HepG2 (cell line): ENCODE data around the gene TMEM132D. TPM values are rescaled to one million over a fixed set of nuclear protein-coding genes. Genes with fewer than 3 reads are reported as not detected.

Experiments used
- ATAC-seq: fragments of 200-7000 bp; cut with Tn5 transposase; 3 replicates; pipeline ENCODE4 v1.9.1; 2020; ENCODE audit warnings: mild to moderate bottlenecking, moderate library complexity
- BruUV-seq: library from RNA; stranded (reverse); fragments of 400-500 nt; replicated peaks from 2 replicates; lab custom pipeline; 2021; lab: Mats Ljungman, UMichigan
- CTCF ChIA-PET: fragments of 300-600 bp; formaldehyde crosslinking; extraction: SDS; loops from one replicate; lab custom pipeline; 2021; ENCODE audit warnings: low total read pairs, inconsistent platforms, low intra/inter-chr PET ratio; lab: Yijun Ruan, JAX
- POLR2A ChIA-PET: fragments of 350-600 bp; sonication (Branson Sonifier 250); formaldehyde crosslinking; loops from one replicate; lab custom pipeline; 2020; ENCODE audit warnings: antibody characterized with exemption, inconsistent platforms; lab: Yijun Ruan, JAX
- DNase-seq: peaks from one replicate; pipeline ENCODE4 v3.0.0-alpha.2; 2015; ENCODE audit warnings: low spot score
- FAIRE-seq: peaks from 3 replicates; lab custom pipeline; 2011; peaks lifted over from hg19 to GRCh38; lab: Jason Lieb, UNC
- H2AFZ ChIP-seq: one replicate; pipeline ENCODE4 v1.6.1; 2011; ENCODE audit warnings: low read length, inconsistent platforms
- H3K27ac ChIP-seq: fragments of 300-600 bp; 3 replicates; pipeline ENCODE4 v1.8.0; 2011; ENCODE audit warnings: mixed run types, mild to moderate bottlenecking, mixed read lengths, low read length, inconsistent platforms; ENCODE audit not compliant: insufficient read depth; ENCODE audit errors: extremely low read length
- H3K27me3 ChIP-seq, 2 experiments: fragments of 200-600 bp in 1 of 2; 2 replicates in 1 of 2; 3 replicates in 1 of 2; pipeline versions ENCODE4 v1.6.0 to v1.8.0; 2011; ENCODE audit warnings: low read length in 2 of 2, mild to moderate bottlenecking in 2 of 2, moderate library complexity in 2 of 2, inconsistent platforms in 1 of 2; ENCODE audit not compliant: insufficient read depth in 2 of 2, control insufficient read depth in 1 of 2
- H3K36me3 ChIP-seq, 2 experiments: fragments of 200-600 bp in 1 of 2; replicated peaks in 1 of 2; 2 replicates in 1 of 2; 3 replicates in 1 of 2; pipeline versions ENCODE4 v1.5.1 to v1.8.0; 2011; ENCODE audit warnings: low read length in 2 of 2, inconsistent platforms in 1 of 2; ENCODE audit not compliant: insufficient read depth in 2 of 2, control insufficient read depth in 1 of 2
- H3K4me1 ChIP-seq: 2 replicates; pipeline ENCODE4 v1.5.1; 2012; ENCODE audit warnings: low read length, inconsistent platforms; ENCODE audit not compliant: insufficient read depth
- H3K4me2 ChIP-seq: 2 replicates; pipeline ENCODE4 v1.6.0; 2011; ENCODE audit warnings: low read depth, low read length, inconsistent platforms
- H3K4me3 ChIP-seq, 3 experiments: fragments of 200-600 bp in 1 of 3; sonication (generic), shearing (Covaris generic) in 1 of 3; replicated peaks in 1 of 3; 2 replicates each; pipeline ENCODE4 v1.5.1; 2011 to 2016; ENCODE audit warnings: low read length in 3 of 3, inconsistent platforms in 2 of 3, low read depth in 2 of 3, mild to moderate bottlenecking in 2 of 3, control low read depth in 1 of 3, mixed read lengths in 1 of 3; ENCODE audit not compliant: insufficient read depth in 1 of 3
- H3K79me2 ChIP-seq: one replicate; pipeline ENCODE4 v1.6.1; 2011; ENCODE audit warnings: low read length, inconsistent platforms; ENCODE audit not compliant: insufficient read depth
- H3K9ac ChIP-seq: 2 replicates; pipeline ENCODE4 v1.6.0; 2011; ENCODE audit warnings: mild to moderate bottlenecking, low read depth, low read length, inconsistent platforms; ENCODE audit not compliant: insufficient read depth
- H3K9me3 ChIP-seq: 2 replicates; pipeline ENCODE4 v1.5.1; 2012; ENCODE audit warnings: mild to moderate bottlenecking, low read length
- H4K20me1 ChIP-seq: 2 replicates; pipeline ENCODE4 v1.6.0; 2011; ENCODE audit warnings: inconsistent platforms, mild to moderate bottlenecking, low read length, moderate library complexity; ENCODE audit not compliant: insufficient read depth
- CREB1 ChIP-seq, 2 experiments: fragments of 450-650 bp in 1 of 2; IDR thresholded peaks; 2 replicates each; pipeline ENCODE4 v1.6.1; 2016 to 2017; ENCODE audit warnings: control low read depth in 1 of 2, mild to moderate bottlenecking in 1 of 2, missing compliant biosample characterization in 1 of 2, missing genetic modification characterization in 1 of 2
- DMTF1 ChIP-seq: sonication (generic); formaldehyde crosslinking; IDR thresholded peaks from 2 replicates; pipeline ENCODE4 v1.4.0; 2020; ENCODE audit warnings: mild to moderate bottlenecking, missing genetic modification reagents
- NFIB ChIP-seq: sonication (generic); formaldehyde crosslinking; IDR thresholded peaks from 2 replicates; pipeline ENCODE4 v1.9.0; 2021; ENCODE audit warnings: missing genetic modification reagents, mild to moderate bottlenecking, borderline replicate concordance
- SP4 ChIP-seq: sonication (generic); formaldehyde crosslinking; IDR thresholded peaks from 2 replicates; pipeline ENCODE4 v1.8.1; 2023; ENCODE audit warnings: mild to moderate bottlenecking, missing genetic modification reagents
- ZMYM2 ChIP-seq: sonication (generic); formaldehyde crosslinking; IDR thresholded peaks from 2 replicates; pipeline ENCODE4 v1.8.0; 2022; ENCODE audit warnings: mild to moderate bottlenecking, missing genetic modification reagents
- ZNF264 ChIP-seq: sonication (generic); formaldehyde crosslinking; IDR thresholded peaks from 2 replicates; pipeline ENCODE4 v1.4.0; 2020; ENCODE audit warnings: missing genetic modification reagents
- ZNF724P ChIP-seq: sonication (generic); formaldehyde crosslinking; IDR thresholded peaks from 2 replicates; pipeline ENCODE4 v1.8.0; 2022; ENCODE audit warnings: missing genetic modification reagents, borderline replicate concordance
- ZSCAN12 ChIP-seq: sonication (generic); formaldehyde crosslinking; IDR thresholded peaks from 2 replicates; pipeline ENCODE4 v1.9.0; 2021; ENCODE audit warnings: mild to moderate bottlenecking, missing genetic modification reagents
- WGBS: methylation state at CpG from one replicate; pipeline ENCODE4 v1.1.6; 2017; ENCODE audit warnings: low lambda C conversion rate; 5-methylcytosine and 5-hydroxymethylcytosine counted together
- in situ Hi-C: cut with HindIII; loops from 2 replicates; pipeline ENCODE4 v1.10.0; 2017; ENCODE audit warnings: low pct_unique_long_range_greater_than_20kb; ENCODE audit not compliant: extremely low pct_ligation_motif_present
- intact Hi-C: fragments of 100-400 bp; cut with micrococcal nuclease; formaldehyde crosslinking; loops from one replicate; pipeline ENCODE4 v1.10.0; 2022; ENCODE audit not compliant: unreplicated experiment
- polyA plus RNA-seq, 8 experiments: library from polyadenylated mRNA; depleted of rRNA in 3 of 8; stranded (reverse) in 7 of 8; unstranded in 1 of 8; fragments of >200 nt; fragmentation: Illumina TruSeq in 4 of 8; extraction: Trizol in 4 of 8; gene quantifications; 2 replicates each; pipeline versions ENCODE4 v1.2.1 to v1.2.3, GENCODE V29; 2011 to 2016; ENCODE audit warnings: low read depth in 4 of 8, missing spikeins in 1 of 8, mixed read lengths in 1 of 8; ENCODE audit not compliant: insufficient read depth in 1 of 8
- total RNA-seq, 5 experiments: library from RNA; depleted of rRNA; stranded (reverse); fragments of >200 nt; fragmentation: Illumina TruSeq; extraction: Trizol; gene quantifications; 2 replicates each; pipeline ENCODE4 v1.2.3, GENCODE V29; 2016; ENCODE audit warnings: low read depth in 1 of 5

Gene TMEM132D
- total and polyA plus RNA-seq, 2 of the 13 experiments (the other 11 are each of a cell fraction or from before 2014, with no cell fraction given): not detected

GRCh38 chr12:129379076-129379804 is 524.6 kb downstream of the TMEM132D start:
- in situ Hi-C loops: no loop called here
- Histone ChIP-seq H3K4me1 (no peaks in the 10 kb centered on the region), H3K27me3 (no peaks in the 10 kb centered on the region; a peak in 1 of 5 replicates), H3K4me2 (no peak overlapping the region), H3K36me3 (no peaks in the 10 kb centered on the region), H3K9me3 (peaks cover 21% of the 10 kb centered on the region), H3K9ac (no peak overlapping the region), H3K4me3 (no peak overlapping the region), H2AFZ (no peak overlapping the region)
- CTCF ChIA-PET: no interaction called here
- WGBS: 17% methylated on average over 6 of the region's 6 CpGs
- FAIRE-seq: no peak
- TF ChIP-seq ZSCAN12 (CRISPR knock-in tag): no peak
- no peak for TF ChIP-seq ZMYM2 (CRISPR knock-in tag)
- 0 out of 2 replicates have a peak, but pooled peaks have one; percentile 9 for TF ChIP-seq CREB1 (IDR thresholded peaks at IDR 0.05)
- TF ChIP-seq CREB1 (CRISPR knock-in tag; IDR thresholded peaks at IDR 0.05): no peak
- TF ChIP-seq, all 625 proteins: peak for 1
- Histone ChIP-seq H3K79me2 (no peaks in the 10 kb centered on the region), H4K20me1 (no peaks in the 10 kb centered on the region), H3K27ac (no peak overlapping the region)
- DNase-seq: no peak
- BruUV-seq: no TSS peak
- intact Hi-C loops: no loop called here
- POLR2A ChIA-PET: no interaction called here
- ATAC-seq: no peak

DNA sequence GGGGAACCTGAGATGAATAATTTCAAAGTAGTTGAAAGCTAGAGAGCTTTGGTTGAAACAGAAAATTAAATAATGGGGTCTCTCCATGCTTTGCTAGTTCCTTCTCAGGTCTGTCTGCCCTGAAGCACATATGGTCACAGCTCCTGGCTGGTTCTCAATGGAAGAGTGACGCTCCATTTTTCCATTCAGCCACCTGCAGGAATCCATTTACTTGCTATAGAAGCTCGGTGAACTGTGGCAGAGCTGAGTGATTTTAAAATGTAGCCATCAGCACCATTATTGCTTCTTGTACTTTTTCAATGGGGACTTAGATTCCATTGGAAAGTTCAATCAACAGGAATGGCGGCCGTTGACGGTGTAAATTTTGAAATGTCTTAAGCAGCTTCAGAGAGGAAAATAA is 525.3 kb downstream of the TMEM132D start:
- TF ChIP-seq ZNF264 (CRISPR knock-in tag) (no peak), ZNF724P (no peak), SP4 (CRISPR knock-in tag) (no peak), NFIB (CRISPR knock-in tag) (no peak), DMTF1 (CRISPR knock-in tag) (no peak)
- FAIRE-seq: no peak
- in situ Hi-C loops: no loop called here

More for the DNA sequence above, 525.3 kb downstream of the TMEM132D start:
- no peak overlapping the region for H3K27ac ChIP-seq
- no TSS peak for BruUV-seq
- WGBS: 21% methylated on average over 5 of the region's 5 CpGs
- ChIA-PET CTCF (no interaction called here), POLR2A (no interaction called here)
- intact Hi-C loops: no loop called here
- no peak for ATAC-seq
- H3K9ac ChIP-seq: no peak overlapping the region
- no peak overlapping the region for H3K4me3 ChIP-seq
- no peaks in the 10 kb centered on the region; a peak in 1 of 5 replicates for H3K27me3 ChIP-seq
- H3K9me3 ChIP-seq: peaks cover 21% of the 10 kb centered on the region
- H3K79me2 ChIP-seq: no peaks in the 10 kb centered on the region
- DNase-seq: no peak
- no peaks in the 10 kb centered on the region for H3K4me1 ChIP-seq
- no peak overlapping the region for H3K4me2 ChIP-seq
- no peaks in the 10 kb centered on the region for H4K20me1 ChIP-seq
- H3K36me3 ChIP-seq: no peaks in the 10 kb centered on the region
- H2AFZ ChIP-seq: no peak overlapping the region
